HEK293T (cell line): ENCODE measurements around the gene EFCAB6.

Experiments
- BHLHE40 ChIP-seq: fragments of 450-650 bp; IDR thresholded peaks from 2 replicates; pipeline ENCODE4 v1.6.1; 2016; ENCODE audit warnings: mild to moderate bottlenecking, moderate library complexity, borderline replicate concordance
- ELF4 ChIP-seq: fragments of 450-650 bp; IDR thresholded peaks from 2 replicates; pipeline ENCODE4 v1.6.1; 2017; ENCODE audit warnings: antibody characterized with exemption
- NFRKB ChIP-seq: fragments of 450-650 bp; IDR thresholded peaks from 2 replicates; pipeline ENCODE4 v1.6.1; 2016; ENCODE audit warnings: mild to moderate bottlenecking, moderate library complexity
- SP1 ChIP-seq: fragments of 450-650 bp; IDR thresholded peaks from 2 replicates; pipeline ENCODE4 v1.6.1; 2017
- TARDBP ChIP-seq: fragments of 450-650 bp; IDR thresholded peaks from 2 replicates; pipeline ENCODE4 v1.6.1; 2016

GRCh38 chr22:43491737-43492136 lies 320.4 kb downstream of the EFCAB6 start:
- TF ChIP-seq NFRKB (no peak), TARDBP (no peak), BHLHE40 (no peak), ELF4 (no peak), SP1 (no peak)
